GM18861 (cell line): ENCODE results near the gene ALKBH6.
"Not testable (repeated sequence)": the region's sequence is repeated elsewhere in the genome, so short reads cannot be mapped to it uniquely, and the experiment has no call there.

ENCODE experiments used
- ATAC-seq: cut with Tn5 transposase; IDR thresholded peaks from one replicate; pipeline ENCODE4 v1.9.1; 2021; ENCODE audit not compliant: unreplicated experiment

ALKBH6 gene

DNA sequence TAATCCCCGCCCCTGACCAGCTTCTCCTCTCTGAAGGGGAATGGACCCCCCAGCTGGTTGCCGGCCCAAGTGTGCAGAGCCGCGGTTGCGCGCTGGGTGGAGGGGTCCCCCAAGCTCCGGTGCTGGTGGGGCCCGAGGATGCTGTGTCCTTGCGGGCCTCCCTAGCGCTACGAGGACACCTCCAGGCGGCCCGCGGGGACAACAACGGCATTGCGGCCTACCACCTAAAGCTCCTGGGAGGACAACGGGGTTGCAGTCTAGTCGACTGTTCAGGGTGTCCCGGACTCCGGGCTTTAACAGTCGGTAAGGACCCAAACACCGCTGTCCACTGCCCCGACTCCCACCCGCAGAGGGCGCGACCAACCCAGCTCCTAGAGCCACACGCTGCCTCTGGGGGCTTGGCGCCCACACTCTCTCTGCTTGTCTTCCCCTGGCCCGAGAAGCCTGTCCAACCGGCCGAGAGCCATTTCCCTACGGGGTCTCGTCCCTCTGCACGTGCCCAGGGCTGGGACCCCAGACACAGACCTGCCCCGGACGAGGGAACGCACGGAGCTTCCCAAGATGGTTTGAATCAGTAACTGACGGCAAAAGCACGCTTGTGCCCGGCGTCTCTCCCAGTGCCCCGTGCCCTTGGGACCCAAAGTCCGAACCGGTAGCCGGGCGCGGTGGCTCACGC, 20.0 kb downstream of the ALKBH6 start:
- no peak for ATAC-seq

GRCh38 chr19:35992907-35993765, 20.9 kb downstream of the ALKBH6 start:
- ATAC-seq = no peak

GRCh38 chr19:35991731-35992450, 22.1 kb downstream of the ALKBH6 start:
- no peak for ATAC-seq

- ATAC-seq = no peak
These were observed 23.0 kb downstream of the ALKBH6 start for GRCh38 chr19:35990771-35991730.

DNA sequence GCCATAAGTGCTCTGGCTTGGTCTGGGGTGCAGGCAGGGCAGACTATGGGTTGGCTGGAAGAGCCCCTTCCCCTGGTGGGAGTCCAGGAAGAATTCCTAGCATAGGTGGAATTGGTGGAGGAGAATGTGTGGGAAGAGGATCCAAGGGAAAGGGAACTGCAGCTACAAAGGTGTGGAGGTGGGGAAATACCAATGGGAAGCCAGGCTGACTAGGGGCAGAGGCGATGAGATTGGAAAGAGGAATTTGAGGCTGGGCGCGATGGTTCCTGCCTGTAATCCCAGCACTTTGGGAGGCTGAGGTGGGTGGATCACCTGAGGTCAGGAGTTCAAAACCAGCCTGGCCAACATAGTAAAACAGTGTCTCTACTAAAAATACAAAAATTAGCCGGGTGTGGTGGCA, 23.9 kb downstream of the ALKBH6 start:
- no peak for ATAC-seq

DNA sequence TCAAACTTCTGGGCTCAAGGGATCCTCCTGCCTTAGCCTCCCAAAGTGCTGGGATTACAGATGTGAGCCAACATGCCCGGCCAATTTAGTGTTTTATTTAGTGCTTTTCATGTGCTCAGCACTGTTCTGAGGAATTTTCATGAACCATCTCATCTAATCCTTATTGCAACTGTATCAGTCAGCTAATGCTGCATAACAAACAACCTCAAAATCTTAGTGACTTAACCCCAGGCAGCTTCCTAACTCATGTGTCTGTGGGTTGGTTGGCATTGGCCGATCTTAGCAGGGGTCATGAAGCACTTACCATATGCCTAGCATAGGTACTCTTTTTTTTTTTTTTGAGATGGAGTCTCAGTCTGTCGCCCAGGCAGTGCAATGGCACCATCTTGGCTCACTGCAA, 25.2 kb downstream of the ALKBH6 start:
- no peak for ATAC-seq

DNA sequence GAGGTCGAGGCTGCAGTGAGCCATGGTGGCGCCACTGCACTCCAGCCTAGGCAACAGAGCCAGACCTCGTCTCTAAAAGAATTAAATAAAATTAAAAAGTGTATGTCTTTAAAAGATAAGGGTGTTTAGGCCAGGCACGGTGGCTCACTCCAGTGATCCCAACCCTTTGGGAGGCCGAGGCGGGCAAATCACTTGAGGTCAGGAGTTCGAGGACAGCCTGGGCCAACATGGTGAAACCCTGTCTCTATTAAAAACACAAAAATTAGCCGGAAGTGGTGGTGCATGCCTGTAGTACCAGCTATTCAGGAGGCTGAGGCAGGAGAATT, 26.5 kb downstream of the ALKBH6 start:
- ATAC-seq = no peak

GRCh38 chr19:35986664-35987570, 27.1 kb downstream of the ALKBH6 start:
- ATAC-seq = no peak

DNA sequence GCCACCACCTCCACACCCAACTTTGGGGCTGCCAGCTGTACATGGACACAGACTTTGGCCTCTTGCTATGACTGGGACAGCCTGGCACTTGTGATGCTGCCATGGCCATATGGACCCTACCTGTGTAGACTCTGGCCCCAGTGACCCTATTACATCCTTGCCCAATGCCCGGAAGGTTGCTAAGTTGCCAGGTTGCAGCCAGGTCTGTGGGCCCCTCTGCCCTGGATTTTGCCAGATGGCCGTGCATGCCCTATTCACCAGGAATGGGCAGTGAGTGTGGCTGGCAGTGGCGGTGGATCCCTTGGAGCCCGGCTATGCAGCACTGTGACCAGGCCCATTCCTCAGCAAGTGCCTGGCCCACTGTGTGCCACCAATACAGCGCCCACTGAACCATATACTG, 27.9 kb downstream of the ALKBH6 start:
- no peak for ATAC-seq

DNA sequence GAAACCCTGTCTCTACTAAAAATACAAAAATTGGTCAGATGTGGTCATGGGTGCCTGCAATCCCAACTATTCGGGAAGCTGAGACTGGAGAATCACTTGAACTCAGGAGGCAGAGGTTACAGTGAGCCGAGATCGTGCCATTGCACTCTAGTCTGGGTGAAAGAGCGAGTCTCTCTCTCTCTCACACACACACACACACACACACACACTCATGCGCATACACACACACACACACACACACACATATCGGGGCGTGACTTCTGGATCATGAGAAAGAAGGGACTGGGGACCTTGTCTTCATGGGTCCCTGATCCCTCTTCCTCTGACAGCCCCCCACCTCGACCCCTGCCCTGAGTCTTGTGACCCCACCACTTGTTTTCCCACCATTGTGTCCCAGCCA, 30.8 kb downstream of the ALKBH6 start:
- no peak for ATAC-seq

GRCh38 chr19:35980997-35981396, 33.0 kb downstream of the ALKBH6 start:
- ATAC-seq = not testable (repeated sequence)

DNA sequence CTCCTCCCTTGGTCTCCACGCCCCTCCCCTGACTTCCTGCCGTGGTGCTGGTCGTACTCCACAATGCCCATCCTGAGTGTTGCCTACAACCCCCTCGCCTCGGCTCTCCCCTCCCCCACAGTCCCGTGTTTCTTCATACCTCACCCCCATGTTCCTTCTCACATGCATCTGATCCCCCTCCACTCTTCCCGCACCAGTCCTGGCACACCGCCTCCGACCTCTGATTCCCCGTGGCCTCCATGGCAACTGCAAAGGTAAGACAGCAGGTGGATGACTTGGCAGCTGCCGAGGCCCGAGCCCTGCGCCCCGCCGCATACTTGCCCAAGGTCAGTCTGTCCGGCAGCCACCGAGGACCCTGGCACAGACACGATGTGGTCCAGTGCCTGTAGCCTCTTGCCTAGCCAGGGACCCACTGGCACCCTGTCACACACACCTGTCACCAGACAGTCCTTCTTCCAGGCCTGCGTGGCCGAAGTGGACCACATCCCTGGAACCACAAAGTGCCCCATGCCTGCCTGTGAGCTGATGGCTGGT, 35.1 kb downstream of the ALKBH6 start:
- no peak for ATAC-seq

DNA sequence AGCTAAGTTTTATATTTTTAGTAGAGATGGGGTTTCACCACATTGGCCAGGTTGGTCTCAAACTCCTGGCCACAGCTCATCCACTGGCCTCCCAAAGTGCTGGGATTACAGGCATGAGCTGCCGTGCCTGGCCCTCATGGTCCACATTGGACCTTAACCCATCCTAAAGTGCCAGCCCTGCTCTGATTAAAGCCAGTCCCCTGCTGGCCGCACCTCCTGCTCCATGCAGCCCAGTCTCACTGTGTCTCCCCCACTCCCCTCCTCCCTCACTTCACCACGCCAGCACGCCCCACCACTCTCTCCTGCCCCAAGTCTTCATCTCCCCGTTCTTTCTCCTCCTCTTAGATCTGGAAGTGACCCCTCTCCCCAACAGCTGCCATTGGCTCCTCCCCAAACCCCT, 35.7 kb downstream of the ALKBH6 start:
- ATAC-seq = no peak

GRCh38 chr19:35977446-35978222, 36.4 kb downstream of the ALKBH6 start:
- ATAC-seq = no peak

DNA sequence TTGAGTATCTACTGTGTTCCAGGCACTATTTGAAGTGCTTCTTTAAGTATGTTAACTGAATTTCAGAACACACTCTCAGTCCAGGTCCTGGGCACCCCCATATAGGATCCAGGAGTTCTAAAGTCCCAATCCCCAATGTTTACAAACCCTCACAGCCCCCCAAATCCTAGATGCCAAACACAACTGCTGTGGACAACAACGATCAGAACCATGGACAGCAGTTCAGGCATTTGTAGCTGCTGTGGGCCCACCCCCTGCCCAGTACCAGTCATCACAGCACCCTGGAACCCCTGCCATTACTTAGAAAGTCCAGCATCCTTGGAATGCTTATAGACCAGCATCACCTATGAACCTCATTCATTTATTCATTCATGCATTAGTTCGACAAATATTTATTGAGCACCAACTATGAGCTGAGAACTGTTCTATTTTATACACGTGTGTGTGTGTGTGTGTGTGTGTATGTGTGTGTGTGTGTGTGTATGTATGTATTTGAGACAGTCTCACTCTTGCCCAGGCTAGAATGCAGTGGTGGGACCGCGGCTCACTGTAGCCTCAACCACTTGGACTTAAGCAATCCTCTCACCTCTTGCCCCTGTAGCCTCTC, 38.3 kb downstream of the ALKBH6 start:
- ATAC-seq = no peak

DNA sequence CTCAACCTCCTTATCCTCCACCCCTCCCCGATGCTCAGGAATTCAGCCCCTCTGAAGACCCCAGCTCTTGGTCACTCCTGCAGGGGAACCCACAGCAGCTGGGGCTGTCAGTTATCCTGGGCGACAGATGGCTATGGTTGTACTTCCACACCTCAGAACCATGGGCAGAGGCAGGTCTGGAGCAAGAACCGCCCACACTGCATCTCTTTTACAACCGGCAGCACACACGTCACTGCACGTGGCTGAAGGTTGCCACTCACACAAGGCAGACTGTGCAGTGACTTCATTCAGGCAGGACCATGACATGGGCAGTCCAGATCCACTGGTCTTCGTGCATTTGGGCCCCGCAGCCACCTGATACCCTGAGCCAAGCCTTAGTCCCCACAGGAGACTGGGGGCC, 40.5 kb downstream of the ALKBH6 start:
- ATAC-seq = no peak

- ATAC-seq = no peak
These were observed 47.2 kb downstream of the ALKBH6 start for GRCh38 chr19:35966771-35967170.

DNA sequence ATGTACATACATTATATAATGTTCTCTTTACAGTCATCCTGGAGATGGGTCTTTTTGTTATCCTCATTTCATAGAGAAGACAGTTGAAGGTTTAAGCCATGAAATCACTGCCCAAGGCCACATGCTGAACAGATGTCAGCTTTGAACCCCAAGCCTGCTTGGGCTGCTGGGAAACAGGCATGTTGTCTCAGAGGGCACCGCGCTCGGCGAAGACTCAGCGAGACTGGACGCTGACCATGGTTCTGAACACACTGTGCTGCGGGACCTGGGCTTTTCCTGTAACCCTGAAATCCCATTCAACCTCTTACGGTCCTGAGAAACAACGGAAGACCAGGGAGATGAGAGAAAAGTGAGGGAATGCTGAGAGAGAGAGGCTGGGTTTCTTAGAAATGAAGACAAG, 50.5 kb downstream of the ALKBH6 start:
- no peak for ATAC-seq
